ENCODE results near the gene XYLB.

DNA sequence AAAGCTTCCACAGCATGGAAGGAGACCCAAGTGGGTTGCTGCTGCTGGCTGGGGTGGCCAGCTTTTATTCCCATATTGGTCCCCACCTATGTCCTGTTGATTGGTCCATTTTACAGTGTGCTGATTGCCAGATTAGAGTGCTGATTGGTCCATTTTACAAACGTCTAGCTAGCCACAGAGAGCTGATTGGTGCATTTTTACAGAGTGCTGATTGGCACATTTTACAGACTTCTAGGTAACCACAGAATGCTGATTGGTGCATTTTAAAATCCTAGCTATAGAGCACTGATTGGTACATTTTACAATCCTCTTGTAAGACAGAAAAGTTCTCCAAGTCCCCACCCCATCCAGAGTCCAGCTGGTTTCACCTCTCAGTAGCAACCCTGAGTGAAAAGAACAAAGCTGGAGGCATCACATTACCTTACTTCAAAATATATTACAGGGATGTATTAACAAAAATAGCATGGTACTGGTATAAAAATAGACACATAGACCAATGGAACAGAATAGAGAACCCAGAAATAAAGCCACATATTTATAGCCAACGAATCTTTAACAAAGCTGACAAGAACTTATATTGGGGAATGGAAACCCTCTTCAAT lies 99.6 kb downstream of the XYLB start:
- TF ChIP-seq POLR2A (IDR thresholded peaks at IDR 0.05; ENCODE audit: low read depth, low read length), result no peak
- no peak for TF ChIP-seq POLR2AphosphoS5 (IDR thresholded peaks at IDR 0.05; ENCODE audit: low read depth, low read length)
- TF ChIP-seq PAX5 (IDR thresholded peaks at IDR 0.05; ENCODE audit: insufficient read depth, low read length, severe bottlenecking), result no peak
- no peak for TF ChIP-seq SPI1 (IDR thresholded peaks at IDR 0.05; ENCODE audit: low read depth, low read length)
- TF ChIP-seq TAF1 (IDR thresholded peaks at IDR 0.05; ENCODE audit: low read depth, low read length), result no peak
- TF ChIP-seq POU2F2 (IDR thresholded peaks at IDR 0.05; ENCODE audit: low read depth, low read length), result no peak

Data from GM12891 (cell line).